HepG2 (cell line): ENCODE measurements around the gene ZMIZ1. TPM values are rescaled to one million over a fixed set of nuclear protein-coding genes. Genes with fewer than 3 reads are reported as not detected.
A peak's percentile ranks its signal among the peaks of the same experiment; 100 is the strongest.

ENCODE experiments used
- ATRX ChIP-seq: sonication (generic); formaldehyde crosslinking; IDR thresholded peaks from 2 replicates; pipeline ENCODE4 v1.4.0; 2020; ENCODE audit warnings: missing genetic modification reagents, borderline replicate concordance
- CENPT ChIP-seq: sonication (generic); formaldehyde crosslinking; IDR thresholded peaks from 2 replicates; pipeline ENCODE4 v1.8.0; 2022; ENCODE audit warnings: low read depth, mild to moderate bottlenecking, moderate library complexity, missing genetic modification reagents
- FOXA3 ChIP-seq: IDR thresholded peaks from 2 replicates; pipeline ENCODE4 v1.6.1; 2016; ENCODE audit warnings: missing genetic modification reagents, missing compliant biosample characterization
- GABPB1 ChIP-seq: IDR thresholded peaks from 2 replicates; pipeline ENCODE4 v1.6.1; 2016; ENCODE audit warnings: mild to moderate bottlenecking, missing genetic modification reagents, moderate library complexity, missing compliant biosample characterization
- KDM3A ChIP-seq: IDR thresholded peaks from 2 replicates; pipeline ENCODE4 v1.6.1; 2018; ENCODE audit warnings: low read depth, missing compliant biosample characterization
- MEIS1 ChIP-seq: sonication (generic); formaldehyde crosslinking; IDR thresholded peaks from 2 replicates; pipeline ENCODE4 v1.9.0; 2021; ENCODE audit warnings: mild to moderate bottlenecking, missing genetic modification reagents, moderate library complexity, borderline replicate concordance
- NFKBIZ ChIP-seq: IDR thresholded peaks from 2 replicates; pipeline ENCODE4 v1.6.1; 2018; ENCODE audit warnings: missing genetic modification reagents, missing compliant biosample characterization
- NFYB ChIP-seq: sonication (generic); formaldehyde crosslinking; IDR thresholded peaks from 2 replicates; pipeline ENCODE4 v1.4.0; 2020; ENCODE audit warnings: missing genetic modification reagents
- NR3C1 ChIP-seq: sonication (generic); formaldehyde crosslinking; IDR thresholded peaks from 2 replicates; pipeline ENCODE4 v1.4.0; 2020; ENCODE audit warnings: missing genetic modification reagents
- ONECUT2 ChIP-seq: sonication (generic); formaldehyde crosslinking; IDR thresholded peaks from 2 replicates; pipeline ENCODE4 v1.4.0; 2020; ENCODE audit warnings: missing genetic modification reagents
- SMAD1 ChIP-seq: sonication (generic); formaldehyde crosslinking; IDR thresholded peaks from 2 replicates; pipeline ENCODE4 v1.4.0; 2020; ENCODE audit warnings: missing genetic modification reagents, low read depth, mild to moderate bottlenecking, borderline replicate concordance
- SRSF1 ChIP-seq: fragments of 200-400 bp; formaldehyde crosslinking; optimal IDR thresholded peaks from 2 replicates; pipeline ENCODE3; 2017; ENCODE audit warnings: mild to moderate bottlenecking, low read depth, low read length, moderate library complexity
- THAP8 ChIP-seq: sonication (generic); formaldehyde crosslinking; IDR thresholded peaks from 2 replicates; pipeline ENCODE4 v1.5.1; 2020; ENCODE audit warnings: missing genetic modification reagents, mild to moderate bottlenecking, borderline replicate concordance
- TOPORS ChIP-seq: sonication (generic); formaldehyde crosslinking; IDR thresholded peaks from 2 replicates; pipeline ENCODE4 v1.8.0; 2023; ENCODE audit warnings: mild to moderate bottlenecking, missing genetic modification reagents
- ZBTB21 ChIP-seq: sonication (generic); formaldehyde crosslinking; IDR thresholded peaks from 2 replicates; pipeline ENCODE4 v1.4.0; 2020; ENCODE audit warnings: missing genetic modification reagents
- ZBTB25 ChIP-seq: IDR thresholded peaks from 2 replicates; pipeline ENCODE4 v1.6.1; 2018; ENCODE audit warnings: missing genetic modification reagents
- ZBTB40 ChIP-seq, 2 experiments: fragments of 450-650 bp in 1 of 2; sonication (generic) in 1 of 2; formaldehyde crosslinking in 1 of 2; IDR thresholded peaks; 2 replicates each; pipeline versions ENCODE4 v1.6.1 to v1.8.0; 2016 to 2022; ENCODE audit warnings: antibody characterized with exemption in 1 of 2, mild to moderate bottlenecking in 1 of 2, missing genetic modification reagents in 1 of 2
- ZIK1 ChIP-seq: sonication (generic); formaldehyde crosslinking; IDR thresholded peaks from 2 replicates; pipeline ENCODE4 v1.5.0; 2020; ENCODE audit warnings: mild to moderate bottlenecking, low read depth, missing genetic modification reagents, borderline replicate concordance
- ZNF253 ChIP-seq: sonication (generic); formaldehyde crosslinking; IDR thresholded peaks from 2 replicates; pipeline ENCODE4 v1.8.0; 2022; ENCODE audit warnings: mild to moderate bottlenecking, missing genetic modification reagents, borderline replicate concordance
- ZNF510 ChIP-seq: sonication (generic); formaldehyde crosslinking; IDR thresholded peaks from 2 replicates; pipeline ENCODE4 v1.4.0; 2020; ENCODE audit warnings: low read depth, mild to moderate bottlenecking, missing genetic modification reagents
- ZNF746 ChIP-seq: sonication (generic); formaldehyde crosslinking; IDR thresholded peaks from 2 replicates; pipeline ENCODE4 v1.8.0; 2022; ENCODE audit warnings: mild to moderate bottlenecking, missing genetic modification reagents
- polyA plus RNA-seq, 8 experiments: library from polyadenylated mRNA; depleted of rRNA in 3 of 8; stranded (reverse) in 7 of 8; unstranded in 1 of 8; fragments of >200 nt; fragmentation: Illumina TruSeq in 4 of 8; extraction: Trizol in 4 of 8; gene quantifications; 2 replicates each; pipeline versions ENCODE4 v1.2.1 to v1.2.3, GENCODE V29; 2011 to 2016; ENCODE audit warnings: low read depth in 4 of 8, missing spikeins in 1 of 8, mixed read lengths in 1 of 8; ENCODE audit not compliant: insufficient read depth in 1 of 8
- total RNA-seq, 5 experiments: library from RNA; depleted of rRNA; stranded (reverse); fragments of >200 nt; fragmentation: Illumina TruSeq; extraction: Trizol; gene quantifications; 2 replicates each; pipeline ENCODE4 v1.2.3, GENCODE V29; 2016; ENCODE audit warnings: low read depth in 1 of 5

Gene ZMIZ1
- total and polyA plus RNA-seq, 2 of the 13 experiments (the other 11 are each of a cell fraction or from before 2014, with no cell fraction given) = 5.3 to 10.2 TPM

GRCh38 chr10:79184145-79184625 lies 115.4 kb downstream of the ZMIZ1 start (continued):
- TF ChIP-seq ZBTB25 (CRISPR knock-in tag) (no peak), TOPORS (CRISPR knock-in tag) (no peak), CENPT (CRISPR knock-in tag) (no peak), NFYB (CRISPR knock-in tag) (no peak), ZIK1 (CRISPR knock-in tag) (no peak), ZNF510 (CRISPR knock-in tag) (no peak), SRSF1 (no peak), ONECUT2 (CRISPR knock-in tag) (no peak), THAP8 (CRISPR knock-in tag) (no peak), ZNF253 (no peak), ATRX (CRISPR knock-in tag) (no peak), SMAD1 (no peak), MEIS1 (CRISPR knock-in tag) (no peak), NFKBIZ (CRISPR knock-in tag) (no peak), GABPB1 (CRISPR knock-in tag) (no peak; the same call in 1 of the 2 replicates), KDM3A (CRISPR knock-in tag) (0 out of 2 replicates have a peak, but pooled peaks have one; percentile 38), ZBTB21 (CRISPR knock-in tag) (no peak), NR3C1 (CRISPR knock-in tag) (no peak), FOXA3 (peak; percentile 76), ZNF746 (CRISPR knock-in tag) (no peak), ZBTB40 (IDR thresholded peaks at IDR 0.05) (no peak), ZBTB40 (CRISPR knock-in tag; IDR thresholded peaks at IDR 0.05) (no peak)
